Activated naive CD4-positive, alpha-beta T cell treated with anti-CD3 and anti-CD28 coated beads for 36 hours (primary cell): ENCODE data around the gene MARS1. TPM values are rescaled to one million over a fixed set of nuclear protein-coding genes. Genes with fewer than 3 reads are reported as not detected.
"Not testable (repeated sequence)": the region's sequence is repeated elsewhere in the genome, so short reads cannot be mapped to it uniquely, and the experiment has no call there.

ENCODE experiments used
- CTCF ChIA-PET: fragments of 350-600 bp; sonication (Branson Sonifier 250); formaldehyde crosslinking; loops from one replicate; lab custom pipeline; 2021; ENCODE audit warnings: antibody characterized with exemption; lab: Charles Lee
- DNase-seq: peaks from one replicate; pipeline ENCODE4 v3.0.0-alpha.2; 2020
- H3K27ac Mint-ChIP-seq: one replicate; pipeline ENCODE4 v1.8.0; 2021; ENCODE audit warnings: mild to moderate bottlenecking, mixed read lengths
- H3K27me3 Mint-ChIP-seq: one replicate; pipeline ENCODE4 v1.8.0; 2021; ENCODE audit warnings: low read depth, mixed read lengths
- H3K36me3 Mint-ChIP-seq: one replicate; pipeline ENCODE4 v1.8.0; 2021; ENCODE audit warnings: low read depth, mixed read lengths
- H3K4me1 Mint-ChIP-seq: one replicate; pipeline ENCODE4 v1.8.0; 2021; ENCODE audit warnings: low read depth, mixed read lengths
- H3K4me3 Mint-ChIP-seq: one replicate; pipeline ENCODE4 v1.8.0; 2021; ENCODE audit warnings: mild to moderate bottlenecking, moderate library complexity, mixed read lengths
- H3K9me3 Mint-ChIP-seq: one replicate; pipeline ENCODE4 v1.8.0; 2021; ENCODE audit warnings: mixed read lengths
- intact Hi-C: fragments of 100-400 bp; cut with micrococcal nuclease; formaldehyde crosslinking; loops from one replicate; pipeline ENCODE4 v1.15.1; 2023
- total RNA-seq, 2 experiments: library from RNA; stranded (reverse); gene quantifications; one replicate each; pipeline ENCODE4 v1.2.3, GENCODE V29; 2021

The MARS1 gene
- total RNA-seq, 2 experiments from 2014 or later = 481 to 489 TPM

- CTCF ChIA-PET = no interaction called here
- intact Hi-C loops = no loop called here
- no peaks in the 10 kb centered on the region for H3K27me3 Mint-ChIP-seq
- H3K27ac Mint-ChIP-seq = no peak overlapping the region
- no peak for DNase-seq
- no peaks in the 10 kb centered on the region for H3K36me3 Mint-ChIP-seq
- H3K4me1 Mint-ChIP-seq = peaks cover 23% of the 10 kb centered on the region
- no peaks in the 10 kb centered on the region for H3K9me3 Mint-ChIP-seq
- H3K4me3 Mint-ChIP-seq = no peak overlapping the region
Measured at GRCh38 chr12:57551637-57552305, 63.9 kb downstream of the MARS1 start.

DNA sequence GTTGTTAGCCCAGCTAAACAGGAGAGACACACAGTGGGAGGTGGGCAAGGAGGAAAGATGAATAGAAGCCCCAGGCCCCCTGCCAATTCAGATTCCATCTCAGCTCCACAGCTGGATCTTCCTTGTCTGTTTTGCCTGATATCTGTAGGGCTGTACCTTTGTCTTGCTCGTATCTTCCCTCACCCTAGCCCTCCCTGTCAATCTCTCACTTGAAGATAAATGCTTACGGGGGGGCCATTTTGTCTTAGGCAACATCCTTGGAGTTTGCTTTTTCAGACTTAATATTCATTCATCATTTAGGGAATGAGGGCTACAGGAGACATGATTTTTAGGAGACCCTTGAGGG is 64.4 kb downstream of the MARS1 start:
- no peak overlapping the region for H3K27ac Mint-ChIP-seq

GRCh38 chr12:57552835-57553313 is 65.0 kb downstream of the MARS1 start:
- CTCF ChIA-PET = interaction anchor here (0.6 to 0.9 kb wide), 2 partner anchors 56 to 118 kb away, joined by 3 to 4 read pairs; no protein-coding TSS in a partner anchor
- no peak for DNase-seq
- peaks cover 14% of the 10 kb centered on the region for H3K4me1 Mint-ChIP-seq
- no peaks in the 10 kb centered on the region for H3K36me3 Mint-ChIP-seq
- H3K27me3 Mint-ChIP-seq = no peaks in the 10 kb centered on the region
- H3K9me3 Mint-ChIP-seq = no peaks in the 10 kb centered on the region
- intact Hi-C loops = no loop called here
- no peak overlapping the region for H3K27ac Mint-ChIP-seq
- H3K4me3 Mint-ChIP-seq = no peak overlapping the region

More for the DNA sequence above, 64.4 kb downstream of the MARS1 start:
- DNase-seq = no peak
- intact Hi-C loops = no loop called here
- H3K36me3 Mint-ChIP-seq = no peaks in the 10 kb centered on the region
- no peaks in the 10 kb centered on the region for H3K9me3 Mint-ChIP-seq
- CTCF ChIA-PET = interaction anchor here (0.6 kb wide), 1 partner anchor 55 kb away, joined by 3 read pairs; no protein-coding TSS in a partner anchor
- H3K4me3 Mint-ChIP-seq = no peak overlapping the region
- peaks cover 19% of the 10 kb centered on the region for H3K4me1 Mint-ChIP-seq
- H3K27me3 Mint-ChIP-seq = no peaks in the 10 kb centered on the region

DNA sequence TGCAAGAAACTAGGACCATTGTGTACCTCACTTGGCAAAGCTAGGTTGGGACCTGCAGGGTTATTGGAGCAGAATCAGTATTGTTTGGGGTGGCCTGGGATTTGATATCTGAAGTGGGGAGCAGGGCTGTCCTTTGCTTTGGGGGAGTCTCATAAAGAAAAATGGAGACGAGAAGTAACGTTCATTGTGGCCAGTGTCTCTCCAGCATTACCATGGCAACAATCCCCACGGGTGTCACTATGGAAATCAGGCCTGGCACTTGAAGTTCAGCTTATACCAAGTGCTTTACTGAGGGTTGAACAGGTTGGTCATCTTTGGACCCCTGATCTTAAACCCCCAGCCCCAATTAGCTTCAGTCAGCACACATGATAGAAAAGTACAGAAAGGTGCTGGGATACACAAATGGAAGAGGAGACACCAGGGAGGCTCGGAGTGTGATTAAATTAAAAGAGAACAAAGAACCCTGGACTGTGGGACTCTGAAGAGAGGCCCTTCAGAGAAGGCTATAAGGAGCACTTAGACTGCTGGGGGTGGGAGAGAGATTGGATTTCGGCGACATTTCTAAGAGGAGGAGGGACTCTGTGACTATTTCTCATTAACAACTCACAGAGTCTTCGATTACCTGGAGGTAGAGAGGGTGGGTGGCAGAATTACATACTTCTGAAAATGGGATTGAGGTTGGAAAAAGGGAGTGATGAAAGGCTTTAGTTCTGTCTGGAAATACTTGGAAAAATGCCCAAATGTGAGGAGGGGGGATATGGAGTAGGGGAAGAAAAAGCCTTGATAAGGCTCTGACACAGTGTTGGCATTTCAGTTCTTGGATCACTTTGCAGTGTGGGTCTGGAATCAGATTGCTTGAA is 65.7 kb downstream of the MARS1 start:
- Mint-ChIP-seq H3K4me3 (no peak overlapping the region), H3K27ac (no peak overlapping the region), H3K36me3 (no peaks in the 10 kb centered on the region), H3K9me3 (no peaks in the 10 kb centered on the region), H3K27me3 (no peaks in the 10 kb centered on the region), H3K4me1 (peaks cover 13% of the 10 kb centered on the region)
- no peak for DNase-seq
- CTCF ChIA-PET = interaction anchor here (0.9 kb wide), 1 partner anchor 117 kb away, joined by 4 read pairs; no protein-coding TSS in a partner anchor
- intact Hi-C loops = no loop called here

- DNase-seq = no peak
- CTCF ChIA-PET = no interaction called here
- Mint-ChIP-seq H3K27me3 (no peaks in the 10 kb centered on the region), H3K36me3 (no peaks in the 10 kb centered on the region), H3K27ac (no peak overlapping the region), H3K4me3 (no peak overlapping the region), H3K9me3 (no peaks in the 10 kb centered on the region), H3K4me1 (peaks cover 7% of the 10 kb centered on the region)
- intact Hi-C loops = no loop called here
Measured at GRCh38 chr12:57554453-57554852, 66.6 kb downstream of the MARS1 start.

GRCh38 chr12:57554897-57555296 is 67.0 kb downstream of the MARS1 start:
- intact Hi-C loops = no loop called here
- no peak overlapping the region for H3K4me3 Mint-ChIP-seq
- H3K36me3 Mint-ChIP-seq = no peaks in the 10 kb centered on the region
- no peak for DNase-seq
- H3K9me3 Mint-ChIP-seq = no peaks in the 10 kb centered on the region
- H3K4me1 Mint-ChIP-seq = peaks cover 7% of the 10 kb centered on the region
- H3K27me3 Mint-ChIP-seq = no peaks in the 10 kb centered on the region
- no peak overlapping the region for H3K27ac Mint-ChIP-seq
- CTCF ChIA-PET = no interaction called here

DNA sequence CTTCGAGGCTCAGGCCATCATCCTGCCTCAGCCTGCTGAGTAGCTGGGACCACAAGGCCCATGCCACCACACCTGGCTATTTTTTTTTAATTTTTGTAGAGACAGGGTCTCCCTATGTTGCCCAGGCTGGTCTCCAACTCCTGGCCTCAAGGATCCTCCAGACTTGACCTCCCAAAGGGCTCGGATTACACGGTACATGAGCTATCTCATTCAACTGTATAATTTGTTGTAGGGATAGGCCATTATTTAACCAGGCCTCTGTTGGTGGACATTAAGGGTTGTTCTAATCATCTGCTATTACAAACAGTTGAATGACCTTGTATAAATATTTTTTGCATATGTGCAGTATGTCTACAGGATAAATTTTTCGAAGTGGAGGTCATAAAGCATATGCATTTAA is 71.0 kb downstream of the MARS1 start:
- H3K36me3 Mint-ChIP-seq = no peaks in the 10 kb centered on the region
- intact Hi-C loops = no loop called here
- H3K4me1 Mint-ChIP-seq = no peaks in the 10 kb centered on the region
- H3K9me3 Mint-ChIP-seq = no peaks in the 10 kb centered on the region
- H3K27me3 Mint-ChIP-seq = no peaks in the 10 kb centered on the region
- H3K27ac Mint-ChIP-seq = no peak overlapping the region
- no peak overlapping the region for H3K4me3 Mint-ChIP-seq
- CTCF ChIA-PET = no interaction called here
- no peak for DNase-seq

- Mint-ChIP-seq H3K27me3 (no peaks in the 10 kb centered on the region), H3K36me3 (no peaks in the 10 kb centered on the region), H3K9me3 (no peaks in the 10 kb centered on the region), H3K4me1 (no peaks in the 10 kb centered on the region), H3K27ac (no peak overlapping the region), H3K4me3 (no peak overlapping the region)
- CTCF ChIA-PET = no interaction called here
- intact Hi-C loops = no loop called here
- DNase-seq = no peak
Measured at GRCh38 chr12:57560516-57560915, 72.6 kb downstream of the MARS1 start.

DNA sequence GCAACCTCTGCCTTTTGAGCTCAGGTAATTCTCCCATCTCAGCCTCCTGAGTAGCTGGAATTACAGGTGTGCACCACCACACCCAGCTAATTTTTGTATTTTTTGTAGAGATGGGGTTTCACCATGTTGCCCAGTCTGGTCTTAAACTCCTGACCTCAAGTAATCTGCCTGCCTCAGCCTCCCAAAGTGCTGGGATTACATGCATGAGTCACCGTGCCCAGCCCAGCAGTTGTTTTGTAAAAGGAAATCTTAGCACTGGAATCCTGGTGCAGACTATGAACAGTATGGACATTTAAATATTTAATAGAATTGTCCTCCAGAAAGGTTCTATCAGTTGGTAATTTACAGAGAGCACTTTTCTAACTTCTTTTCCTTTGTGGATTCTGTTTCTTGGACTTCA is 73.2 kb downstream of the MARS1 start:
- CTCF ChIA-PET, H3K4me3 Mint-ChIP-seq, H3K27me3 Mint-ChIP-seq, H3K9me3 Mint-ChIP-seq, H3K36me3 Mint-ChIP-seq, DNase-seq, H3K4me1 Mint-ChIP-seq, H3K27ac Mint-ChIP-seq, intact Hi-C loops: not testable (repeated sequence)

DNA sequence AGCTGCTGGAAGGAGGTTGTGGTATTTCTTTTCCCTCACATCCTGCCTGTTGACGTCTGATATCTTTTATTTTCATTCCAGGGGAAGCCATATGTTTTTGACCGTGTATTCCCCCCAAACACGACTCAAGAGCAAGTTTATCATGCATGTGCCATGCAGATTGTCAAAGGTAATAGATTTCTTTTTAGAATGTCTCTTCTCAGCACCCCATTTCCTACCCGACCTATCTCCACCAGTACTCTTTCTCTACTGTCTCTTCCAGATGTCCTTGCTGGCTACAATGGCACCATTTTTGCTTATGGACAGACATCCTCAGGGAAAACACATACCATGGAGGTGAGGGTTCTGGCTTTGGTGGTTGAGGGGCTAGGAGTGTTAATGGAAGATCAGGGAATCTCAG is 75.5 kb downstream of the MARS1 start:
- Mint-ChIP-seq H3K4me1 (no peaks in the 10 kb centered on the region), H3K36me3 (no peaks in the 10 kb centered on the region), H3K4me3 (no peak overlapping the region), H3K9me3 (no peaks in the 10 kb centered on the region), H3K27me3 (no peaks in the 10 kb centered on the region), H3K27ac (no peak overlapping the region)
- intact Hi-C loops = no loop called here
- CTCF ChIA-PET = no interaction called here
- no peak for DNase-seq

- CTCF ChIA-PET = interaction anchor here (0.6 kb wide), 1 partner anchor 144 kb away, joined by 3 read pairs; no protein-coding TSS in a partner anchor
- no peak for DNase-seq
- H3K27me3 Mint-ChIP-seq = no peaks in the 10 kb centered on the region
- intact Hi-C loops = no loop called here
- no peak overlapping the region for H3K27ac Mint-ChIP-seq
- no peaks in the 10 kb centered on the region for H3K4me1 Mint-ChIP-seq
- H3K4me3 Mint-ChIP-seq = no peak overlapping the region
- H3K36me3 Mint-ChIP-seq = no peaks in the 10 kb centered on the region
- no peaks in the 10 kb centered on the region for H3K9me3 Mint-ChIP-seq
Measured at GRCh38 chr12:57564178-57564740, 76.4 kb downstream of the MARS1 start.
